Central memory CD8-positive, alpha-beta T cell (primary cell): ENCODE results near the gene LYPLA2.

ENCODE experiments used
- ATAC-seq: fragments of 150-1000 bp; cut with Tn5 transposase; replicated peaks from 2 replicates; pipeline ENCODE4 v1.10.0; 2022; ENCODE audit warnings: mild to moderate bottlenecking, moderate FRiP score, moderate number of reproducible peaks; ENCODE audit not compliant: poor library complexity, severe bottlenecking; ENCODE audit errors: extremely low read depth
- DNase-seq, 2 donors: peaks; one replicate each; pipeline ENCODE4 v3.0.0; 2021; ENCODE audit warnings: low spot score in 2 of 2
- H3K27ac Mint-ChIP-seq: one replicate; pipeline ENCODE4 v1.8.0; 2022; ENCODE audit warnings: low read depth, mild to moderate bottlenecking, moderate library complexity, mixed read lengths
- H3K27me3 Mint-ChIP-seq: one replicate; pipeline ENCODE4 v1.8.0; 2022; ENCODE audit warnings: mixed read lengths
- H3K36me3 Mint-ChIP-seq: one replicate; pipeline ENCODE4 v1.8.0; 2022; ENCODE audit warnings: mild to moderate bottlenecking, moderate library complexity, mixed read lengths; ENCODE audit not compliant: insufficient read depth
- H3K4me1 Mint-ChIP-seq: one replicate; pipeline ENCODE4 v1.8.0; 2022; ENCODE audit warnings: mixed read lengths
- H3K4me3 Mint-ChIP-seq: one replicate; pipeline ENCODE4 v1.8.0; 2022; ENCODE audit warnings: mild to moderate bottlenecking, moderate library complexity, mixed read lengths
- H3K9me3 Mint-ChIP-seq: one replicate; pipeline ENCODE4 v1.8.0; 2022; ENCODE audit warnings: mixed read lengths

The LYPLA2 gene

GRCh38 chr1:23836037-23836436, 45.1 kb downstream of the LYPLA2 start:
- DNase-seq, result no peak
- no peaks in the 10 kb centered on the region for H3K4me1 Mint-ChIP-seq
- H3K4me3 Mint-ChIP-seq, result no peak overlapping the region
- H3K36me3 Mint-ChIP-seq, result no peaks in the 10 kb centered on the region
- H3K27ac Mint-ChIP-seq, result no peak overlapping the region
- H3K9me3 Mint-ChIP-seq, result no peaks in the 10 kb centered on the region
- H3K27me3 Mint-ChIP-seq, result peaks cover 10% of the 10 kb centered on the region
- ATAC-seq, result no peak

- peaks cover 2% of the 10 kb centered on the region for H3K36me3 Mint-ChIP-seq
- H3K4me3 Mint-ChIP-seq, result peak overlapping the region; percentile 55
- peaks cover 10% of the 10 kb centered on the region for H3K27me3 Mint-ChIP-seq
- no peak for ATAC-seq
- H3K27ac Mint-ChIP-seq, result no peak overlapping the region
- no peaks in the 10 kb centered on the region for H3K9me3 Mint-ChIP-seq
- no peaks in the 10 kb centered on the region for H3K4me1 Mint-ChIP-seq
- no peak for DNase-seq
These were observed 47.0 kb downstream of the LYPLA2 start for GRCh38 chr1:23837908-23838307.

DNA sequence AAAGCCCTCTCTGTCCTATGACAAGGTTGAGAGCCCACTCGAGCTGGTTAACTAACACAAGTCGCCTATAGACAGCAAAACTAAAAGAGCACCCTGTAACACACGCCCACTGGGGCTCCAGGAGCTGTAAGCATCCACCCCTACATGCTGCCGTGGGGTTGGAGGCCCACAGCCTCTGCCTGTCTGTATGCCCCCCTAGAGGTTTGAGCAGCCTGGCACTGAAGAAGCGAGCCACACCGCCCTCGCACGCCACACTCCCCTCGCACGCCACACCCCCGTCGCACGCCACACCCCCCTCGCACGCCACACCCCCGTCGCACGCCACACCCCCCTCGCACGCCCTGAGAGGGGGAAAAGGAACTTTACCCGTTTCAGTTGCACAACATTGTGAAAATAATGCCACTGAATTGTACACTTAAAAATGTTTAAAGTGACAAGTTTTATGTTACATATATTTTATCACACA, 47.5 kb downstream of the LYPLA2 start:
- DNase-seq (peak; percentile 60 to 63), ATAC-seq (peak; percentile 99)
- H3K36me3 Mint-ChIP-seq, result peaks cover 2% of the 10 kb centered on the region
- peak overlapping the region; percentile 55 for H3K4me3 Mint-ChIP-seq
- H3K9me3 Mint-ChIP-seq, result no peaks in the 10 kb centered on the region
- H3K27ac Mint-ChIP-seq, result no peak overlapping the region
- H3K27me3 Mint-ChIP-seq, result peaks cover 10% of the 10 kb centered on the region
- H3K4me1 Mint-ChIP-seq, result no peaks in the 10 kb centered on the region

GRCh38 chr1:23843644-23844043, 52.7 kb downstream of the LYPLA2 start:
- Mint-ChIP-seq H3K9me3 (no peaks in the 10 kb centered on the region), H3K4me1 (no peaks in the 10 kb centered on the region), H3K27ac (no peak overlapping the region), H3K36me3 (peaks cover 16% of the 10 kb centered on the region), H3K4me3 (no peak overlapping the region), H3K27me3 (no peaks in the 10 kb centered on the region)
- DNase-seq (no peak), ATAC-seq (no peak)
